ENCODE measurements around the gene PDGFB. TPM values are rescaled to one million over a fixed set of nuclear protein-coding genes. Genes with fewer than 3 reads are reported as not detected.
A peak's percentile ranks its signal among the peaks of the same experiment; 100 is the strongest.

The PDGFB gene
- total and polyA plus RNA-seq, 9 donors = 9.7 to 22.3 (median 19.0) TPM

DNA sequence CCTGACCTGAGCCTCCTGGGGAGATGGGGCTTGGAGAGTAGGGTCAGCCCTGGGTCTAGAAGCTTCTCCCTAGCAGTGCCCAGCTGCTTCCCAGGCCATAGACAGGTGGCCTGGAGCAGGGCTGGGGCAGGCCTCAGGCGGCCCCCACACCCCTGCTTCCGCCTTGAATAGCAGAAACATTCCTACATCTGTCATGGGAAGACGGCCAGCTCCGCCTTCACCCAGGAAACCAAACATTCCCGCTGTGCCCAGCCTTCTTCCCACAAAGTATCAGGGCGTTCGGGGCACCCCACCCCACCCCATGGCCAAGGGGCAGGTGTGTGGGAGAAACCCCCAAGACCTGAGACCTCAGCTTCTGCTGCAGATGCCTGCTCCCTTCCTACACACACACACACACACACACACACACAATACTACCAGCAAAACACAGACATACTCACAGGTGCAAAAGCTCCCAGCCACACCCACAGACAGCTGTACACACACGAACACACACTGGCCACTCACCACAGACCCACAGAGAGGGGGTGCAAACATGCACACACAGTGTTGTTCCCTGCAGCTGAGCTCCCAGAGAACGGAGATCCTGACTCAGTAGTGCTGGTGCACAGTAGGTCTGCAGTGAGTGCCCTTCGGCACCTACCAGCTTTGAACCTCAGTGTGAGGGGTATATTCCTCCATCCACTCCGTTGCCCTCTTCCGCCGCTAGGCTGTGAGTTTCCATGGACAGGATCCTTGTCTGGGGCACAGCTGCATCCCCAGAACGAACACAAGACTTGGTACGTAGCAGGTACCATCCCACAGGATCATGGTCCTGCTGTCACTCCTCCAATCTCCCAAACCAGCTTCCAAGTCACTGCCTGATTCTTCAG is 37.4 kb downstream of the PDGFB start:
- no peaks in the 10 kb centered on the region for H3K9me3 ChIP-seq (replicated peaks; ENCODE audit: control insufficient read depth, low read depth, low read length)
- no peaks in the 10 kb centered on the region for H3K36me3 ChIP-seq (ENCODE audit: control insufficient read depth, insufficient read depth, low read length)
- peak; percentile 75 for DNase-seq
- no peak overlapping the region for H3K4me3 ChIP-seq (ENCODE audit: low read length)
- WGBS (ENCODE audit: insufficient coverage) = 47% methylated on average over 9 of the region's 15 CpGs
- H3K4me1 ChIP-seq (ENCODE audit: control insufficient read depth, insufficient read depth, low read length) = peaks cover 36% of the 10 kb centered on the region
- peak overlapping the region; percentile 83 for H3K27ac ChIP-seq (ENCODE audit: low read length)
- no peaks in the 10 kb centered on the region for H3K27me3 ChIP-seq (ENCODE audit: control insufficient read depth, insufficient read depth, low read length)

DNA sequence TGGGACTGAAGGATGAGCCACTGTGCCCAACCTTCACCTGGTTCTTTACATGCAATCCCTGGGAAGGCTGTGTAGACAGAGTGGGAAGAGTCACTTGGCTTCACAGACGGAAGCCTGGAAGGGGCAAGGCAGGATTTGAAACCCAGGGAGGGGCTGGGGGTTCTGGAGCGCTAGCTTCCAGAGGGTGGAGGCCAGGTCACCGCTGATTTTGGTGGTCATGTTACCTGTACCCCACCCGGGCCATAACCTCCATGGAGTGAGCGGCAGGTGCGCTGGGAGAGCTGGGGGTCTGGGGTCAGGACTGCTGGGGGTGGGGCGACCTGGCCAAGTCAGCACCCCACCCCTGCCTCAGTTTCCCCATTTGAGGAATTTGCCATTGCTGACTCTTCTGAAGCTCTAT is 38.3 kb downstream of the PDGFB start:
- peaks cover 36% of the 10 kb centered on the region for H3K4me1 ChIP-seq (ENCODE audit: control insufficient read depth, insufficient read depth, low read length)
- DNase-seq = no peak
- no peaks in the 10 kb centered on the region for H3K27me3 ChIP-seq (ENCODE audit: control insufficient read depth, insufficient read depth, low read length)
- no peak overlapping the region for H3K27ac ChIP-seq (ENCODE audit: low read length)
- H3K36me3 ChIP-seq (ENCODE audit: control insufficient read depth, insufficient read depth, low read length) = no peaks in the 10 kb centered on the region
- no peaks in the 10 kb centered on the region for H3K9me3 ChIP-seq (replicated peaks; ENCODE audit: control insufficient read depth, low read depth, low read length)
- WGBS (ENCODE audit: insufficient coverage) = 78% methylated on average over 1 of the region's 7 CpGs
- H3K4me3 ChIP-seq (ENCODE audit: low read length) = no peak overlapping the region

DNA sequence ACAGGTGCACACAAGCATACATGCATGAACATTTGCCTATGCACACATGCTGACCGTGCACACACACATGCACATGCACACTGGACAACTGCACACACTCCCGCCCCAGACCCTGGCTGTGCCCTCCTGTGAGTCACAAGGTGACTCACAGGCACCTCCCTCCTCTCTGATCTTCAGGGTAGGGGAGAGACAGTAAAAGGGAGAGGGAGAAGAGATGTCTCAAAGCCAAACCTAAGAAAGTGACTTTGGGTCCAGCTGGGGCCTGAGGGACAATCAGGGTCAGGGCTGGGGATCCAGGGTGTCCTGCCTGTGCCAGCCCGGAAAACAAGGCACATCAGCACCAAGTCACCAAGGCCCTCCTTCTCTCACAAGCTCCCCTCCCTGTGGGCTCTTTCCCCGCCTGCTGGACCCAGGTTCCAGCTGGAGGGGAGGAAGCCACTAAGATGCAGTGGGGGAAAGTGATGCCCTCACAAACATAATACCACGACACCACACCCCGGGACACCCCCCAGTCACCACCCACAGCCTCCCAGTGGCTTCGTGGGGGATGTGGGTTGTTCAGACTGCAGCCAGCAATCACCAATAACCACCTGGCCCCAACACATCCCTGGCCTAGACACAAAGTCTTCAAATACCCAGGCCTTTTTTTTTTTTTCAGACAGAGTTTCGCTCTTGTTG is 39.3 kb downstream of the PDGFB start:
- no peak for DNase-seq
- Histone ChIP-seq H3K27me3 (ENCODE audit: control insufficient read depth, insufficient read depth, low read length) (no peaks in the 10 kb centered on the region), H3K27ac (ENCODE audit: low read length) (no peak overlapping the region), H3K4me3 (ENCODE audit: low read length) (no peak overlapping the region), H3K36me3 (ENCODE audit: control insufficient read depth, insufficient read depth, low read length) (no peaks in the 10 kb centered on the region), H3K4me1 (ENCODE audit: control insufficient read depth, insufficient read depth, low read length) (peaks cover 36% of the 10 kb centered on the region), H3K9me3 (replicated peaks; ENCODE audit: control insufficient read depth, low read depth, low read length) (no peaks in the 10 kb centered on the region)
- WGBS (ENCODE audit: insufficient coverage) = 55% methylated on average over 3 of the region's 8 CpGs

DNA sequence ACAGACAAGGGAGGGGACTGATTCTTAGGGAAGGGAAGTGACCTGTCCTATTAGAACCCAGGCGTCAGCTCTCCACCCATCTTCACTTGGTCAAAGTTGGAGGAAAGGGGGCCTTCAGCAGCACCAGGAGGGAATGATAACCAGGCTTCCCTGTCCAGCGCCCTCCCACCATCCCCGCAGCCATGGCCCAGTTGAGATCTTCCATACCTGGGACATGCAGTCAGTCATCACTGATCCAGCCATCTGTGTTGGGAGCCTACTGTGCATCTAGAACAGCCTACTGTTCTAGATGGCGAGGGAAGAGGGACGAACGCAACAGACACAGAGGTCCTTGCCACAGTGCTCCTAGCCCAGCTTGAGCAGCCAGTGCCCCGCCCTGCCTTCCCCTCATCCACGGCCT is 40.6 kb downstream of the PDGFB start:
- no peak for DNase-seq
- no peaks in the 10 kb centered on the region for H3K9me3 ChIP-seq (replicated peaks; ENCODE audit: control insufficient read depth, low read depth, low read length)
- peaks cover 36% of the 10 kb centered on the region for H3K4me1 ChIP-seq (ENCODE audit: control insufficient read depth, insufficient read depth, low read length)
- 85% methylated on average over 4 of the region's 8 CpGs for WGBS (ENCODE audit: insufficient coverage)
- H3K36me3 ChIP-seq (ENCODE audit: control insufficient read depth, insufficient read depth, low read length) = no peaks in the 10 kb centered on the region
- H3K4me3 ChIP-seq (ENCODE audit: low read length) = no peak overlapping the region
- no peak overlapping the region for H3K27ac ChIP-seq (ENCODE audit: low read length)
- H3K27me3 ChIP-seq (ENCODE audit: control insufficient read depth, insufficient read depth, low read length) = no peaks in the 10 kb centered on the region

DNA sequence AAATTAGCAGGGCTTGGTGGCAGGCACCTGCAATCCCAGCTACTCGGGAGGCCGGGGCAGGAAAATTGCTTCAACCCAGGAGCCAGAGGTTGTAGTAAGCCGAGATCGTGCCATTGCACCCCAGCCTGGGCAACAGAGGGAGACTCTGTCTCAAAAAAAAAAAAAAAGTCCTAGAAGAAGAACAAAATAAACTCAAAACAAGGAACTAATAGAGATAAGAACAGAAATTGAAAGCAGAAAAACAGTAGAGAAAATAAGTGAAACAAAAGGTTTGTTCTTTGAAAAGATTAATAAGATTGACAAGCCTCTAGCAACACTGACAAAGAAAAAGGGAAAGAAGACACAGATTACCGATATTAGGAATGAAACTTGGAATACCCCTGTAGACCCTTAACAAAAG is 47.2 kb downstream of the PDGFB start:
- no peak for DNase-seq
- H3K9me3 ChIP-seq (replicated peaks; ENCODE audit: control insufficient read depth, low read depth, low read length) = peaks cover 3% of the 10 kb centered on the region
- WGBS (ENCODE audit: insufficient coverage) = no CpG with 5 or more reads among the region's 5 CpGs
- H3K27me3 ChIP-seq (ENCODE audit: control insufficient read depth, insufficient read depth, low read length) = no peaks in the 10 kb centered on the region
- no peak overlapping the region for H3K4me3 ChIP-seq (ENCODE audit: low read length)
- no peaks in the 10 kb centered on the region for H3K36me3 ChIP-seq (ENCODE audit: control insufficient read depth, insufficient read depth, low read length)
- no peaks in the 10 kb centered on the region for H3K4me1 ChIP-seq (ENCODE audit: control insufficient read depth, insufficient read depth, low read length)
- no peak overlapping the region for H3K27ac ChIP-seq (ENCODE audit: low read length)

DNA sequence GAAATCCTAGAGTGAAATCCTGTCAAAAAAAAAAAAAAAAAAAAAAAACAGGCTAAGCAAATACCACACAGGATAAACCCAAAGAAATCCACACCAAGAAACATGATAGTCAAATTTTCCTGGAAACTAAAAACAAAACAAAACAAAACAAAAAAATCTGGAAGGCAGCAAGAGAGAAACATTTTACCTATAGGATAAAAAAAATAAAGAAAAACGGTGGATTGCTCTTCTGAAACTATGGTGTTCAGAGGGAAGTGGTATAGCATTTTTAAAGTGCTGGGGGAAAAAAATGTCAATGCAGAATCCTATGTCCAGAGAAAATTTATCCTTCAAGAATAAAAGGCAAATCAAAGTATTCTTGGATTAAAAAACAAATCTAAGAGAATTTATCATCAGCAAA is 50.7 kb downstream of the PDGFB start:
- no peaks in the 10 kb centered on the region for H3K27me3 ChIP-seq (ENCODE audit: control insufficient read depth, insufficient read depth, low read length)
- H3K36me3 ChIP-seq (ENCODE audit: control insufficient read depth, insufficient read depth, low read length) = no peaks in the 10 kb centered on the region
- no CpG with 5 or more reads among the region's 1 CpG for WGBS (ENCODE audit: insufficient coverage)
- H3K27ac ChIP-seq (ENCODE audit: low read length) = no peak overlapping the region
- no peak for DNase-seq
- H3K4me1 ChIP-seq (ENCODE audit: control insufficient read depth, insufficient read depth, low read length) = no peaks in the 10 kb centered on the region
- no peak overlapping the region for H3K4me3 ChIP-seq (ENCODE audit: low read length)
- peaks cover 3% of the 10 kb centered on the region for H3K9me3 ChIP-seq (replicated peaks; ENCODE audit: control insufficient read depth, low read depth, low read length)

DNA sequence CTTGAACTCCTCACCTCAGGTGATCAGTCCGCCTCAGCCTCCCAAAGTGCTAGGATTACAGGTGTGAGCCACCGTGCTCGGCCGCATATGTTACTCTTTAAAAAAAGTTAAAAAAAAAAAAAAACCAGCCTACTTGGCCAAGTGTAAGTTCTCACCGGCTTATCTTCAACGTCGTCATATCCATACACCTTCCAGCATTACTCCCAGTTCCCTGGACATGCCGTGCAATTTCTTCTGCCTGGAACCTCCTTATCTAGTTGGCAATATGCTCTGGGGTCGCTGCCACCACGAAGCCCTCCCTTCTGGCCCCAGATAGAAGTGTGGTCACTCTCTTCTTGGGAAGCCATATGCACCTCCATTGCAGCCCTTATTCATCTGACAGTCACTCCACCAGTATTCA is 56.0 kb downstream of the PDGFB start:
- H3K27ac ChIP-seq (ENCODE audit: low read length) = no peak overlapping the region
- DNase-seq = no peak
- H3K4me3 ChIP-seq (ENCODE audit: low read length) = no peak overlapping the region
- WGBS (ENCODE audit: insufficient coverage) = 77% methylated on average over 7 of the region's 10 CpGs
- H3K36me3 ChIP-seq (ENCODE audit: control insufficient read depth, insufficient read depth, low read length) = no peaks in the 10 kb centered on the region
- no peaks in the 10 kb centered on the region for H3K27me3 ChIP-seq (ENCODE audit: control insufficient read depth, insufficient read depth, low read length)
- no peaks in the 10 kb centered on the region for H3K9me3 ChIP-seq (replicated peaks; ENCODE audit: control insufficient read depth, low read depth, low read length)
- H3K4me1 ChIP-seq (ENCODE audit: control insufficient read depth, insufficient read depth, low read length) = peaks cover 19% of the 10 kb centered on the region

DNA sequence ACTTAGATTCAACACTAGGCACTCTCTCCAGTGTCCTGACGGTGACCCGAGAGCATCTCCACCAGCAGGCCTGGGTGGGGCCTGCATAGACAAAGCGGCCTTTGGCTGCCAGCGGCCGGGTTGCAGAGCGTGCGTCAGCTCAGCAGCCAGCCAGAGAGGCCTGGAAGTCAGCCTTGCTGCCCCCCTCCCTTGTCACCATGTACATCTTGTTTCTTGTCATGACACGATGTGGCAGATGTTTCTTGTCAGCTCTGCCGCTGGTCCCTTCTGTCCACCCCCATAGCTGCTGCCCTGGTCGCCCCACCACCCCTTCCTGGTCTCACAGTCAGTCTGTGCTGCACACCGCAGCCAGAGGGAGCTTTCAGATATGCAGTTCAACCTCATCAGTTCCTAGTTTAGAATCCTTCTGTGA is 59.2 kb downstream of the PDGFB start:
- DNase-seq = peak; percentile 90
- no peak overlapping the region for H3K4me3 ChIP-seq (ENCODE audit: low read length)
- peaks cover 21% of the 10 kb centered on the region for H3K4me1 ChIP-seq (ENCODE audit: control insufficient read depth, insufficient read depth, low read length)
- no peaks in the 10 kb centered on the region for H3K36me3 ChIP-seq (ENCODE audit: control insufficient read depth, insufficient read depth, low read length)
- H3K27ac ChIP-seq (ENCODE audit: low read length) = peak overlapping the region; percentile 94
- H3K27me3 ChIP-seq (ENCODE audit: control insufficient read depth, insufficient read depth, low read length) = no peaks in the 10 kb centered on the region
- WGBS (ENCODE audit: insufficient coverage) = 25% methylated on average over 11 of the region's 11 CpGs
- H3K9me3 ChIP-seq (replicated peaks; ENCODE audit: control insufficient read depth, low read depth, low read length) = no peaks in the 10 kb centered on the region

DNA sequence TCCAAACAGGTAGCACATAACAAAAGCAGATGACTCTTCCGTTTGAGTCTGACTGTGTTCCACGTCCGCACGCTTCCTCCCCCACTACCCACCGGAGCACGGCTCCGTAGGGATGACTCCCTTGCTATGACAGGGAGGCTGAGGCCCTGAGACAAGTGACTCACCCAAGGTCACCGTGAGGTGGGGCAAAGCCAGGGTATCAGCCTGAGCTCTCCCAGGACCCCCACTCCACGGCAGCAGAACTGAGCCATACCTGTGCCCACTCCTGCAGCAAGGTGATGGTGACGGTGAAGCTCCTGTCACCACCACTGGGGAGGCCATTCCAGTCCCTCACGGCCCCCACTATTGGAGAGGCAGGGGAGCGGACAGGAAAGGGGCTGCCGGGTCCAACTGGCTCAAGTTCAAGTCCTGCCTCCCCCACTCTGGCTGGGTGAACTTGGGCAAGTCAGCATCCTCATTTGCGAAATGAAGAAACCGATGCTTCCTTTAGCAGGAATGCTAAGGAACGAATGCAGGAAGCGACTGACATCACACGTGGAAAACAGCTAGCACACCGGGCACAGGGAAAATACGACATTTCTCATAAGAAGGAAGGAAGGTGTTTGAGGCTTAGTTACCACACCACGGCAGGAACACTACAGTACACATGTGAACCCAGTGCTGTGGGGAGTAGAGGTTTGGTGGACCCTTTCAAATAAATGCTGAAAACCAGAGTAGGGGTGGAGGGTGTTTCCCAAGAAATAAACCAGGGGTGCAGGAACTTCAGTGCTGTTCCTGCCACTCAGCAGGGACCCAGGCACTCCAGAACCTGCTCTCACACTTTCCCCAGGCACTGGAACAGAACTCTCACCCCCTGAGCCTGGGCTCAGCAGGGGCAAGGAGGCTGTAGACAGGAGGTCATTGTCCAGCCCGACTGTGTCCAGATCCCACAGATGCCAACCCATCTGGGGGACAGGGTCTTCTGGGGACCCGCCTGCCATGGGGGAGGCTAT is 59.9 kb downstream of the PDGFB start:
- DNase-seq = no peak
- WGBS (ENCODE audit: insufficient coverage) = 67% methylated on average over 7 of the region's 23 CpGs
- H3K27ac ChIP-seq (ENCODE audit: low read length) = peak overlapping the region; percentile 94

More for the DNA sequence above, 59.9 kb downstream of the PDGFB start:
- no peaks in the 10 kb centered on the region for H3K36me3 ChIP-seq (ENCODE audit: control insufficient read depth, insufficient read depth, low read length)
- H3K4me3 ChIP-seq (ENCODE audit: low read length) = no peak overlapping the region
- no peaks in the 10 kb centered on the region for H3K9me3 ChIP-seq (replicated peaks; ENCODE audit: control insufficient read depth, low read depth, low read length)
- no peaks in the 10 kb centered on the region for H3K27me3 ChIP-seq (ENCODE audit: control insufficient read depth, insufficient read depth, low read length)
- H3K4me1 ChIP-seq (ENCODE audit: control insufficient read depth, insufficient read depth, low read length) = peaks cover 23% of the 10 kb centered on the region

All from muscle of leg (tissue), 11 donors.